Tibial artery (tissue), 4 donors: Measurements from ENCODE around the gene P2RY13.

ENCODE experiments used
- DNase-seq, 2 donors: peaks; one replicate each; pipeline ENCODE4 v3.0.0-alpha.2; 2019
- H3K27ac ChIP-seq, 2 donors: fragments of 200-600 bp; sonication (generic) in 1 of 2; 1 replicate in 1 of 2; 2 replicates in 1 of 2; pipeline ENCODE4 v1.5.1; 2018 to 2019; ENCODE audit warnings: mild to moderate bottlenecking in 1 of 2
- H3K27me3 ChIP-seq, 2 donors: fragments of 200-600 bp; sonication (generic) in 1 of 2; one replicate each; pipeline versions ENCODE4 v1.5.1 to v1.6.0; 2016 to 2019
- H3K36me3 ChIP-seq, 3 donors: fragments of 200-600 bp; sonication (generic) in 2 of 3; one replicate each; pipeline ENCODE4 v1.5.1; 2016 to 2019; ENCODE audit warnings: mild to moderate bottlenecking in 2 of 3
- H3K4me1 ChIP-seq, 4 donors: fragments of 200-600 bp; sonication (generic) in 2 of 4; 1 replicate in 3 of 4; 2 replicates in 1 of 4; pipeline ENCODE4 v1.5.1; 2016 to 2019
- H3K4me3 ChIP-seq, 2 donors: fragments of 200-600 bp; sonication (generic) in 1 of 2; 1 replicate in 1 of 2; 2 replicates in 1 of 2; pipeline ENCODE4 v1.5.1; 2018 to 2019; ENCODE audit warnings: mild to moderate bottlenecking in 2 of 2
- H3K9me3 ChIP-seq, 3 donors: fragments of 200-600 bp; sonication (generic) in 1 of 3; one replicate each; pipeline ENCODE4 v1.5.1; 2016 to 2019
- CTCF ChIP-seq, 2 experiments: fragments of 200-600 bp in 1 of 2; fragments of 450-650 bp in 1 of 2; IDR thresholded peaks; one replicate each; pipeline ENCODE4 v1.5.1; 2017 to 2019; ENCODE audit warnings: antibody characterized with exemption in 2 of 2, mild to moderate bottlenecking in 1 of 2, moderate library complexity in 1 of 2
- intact Hi-C: fragments of 100-400 bp; cut with DNase I; formaldehyde crosslinking; loops from one replicate; pipeline ENCODE4 v1.15.0; 2023; ENCODE audit warnings: low total_unique reads

Gene P2RY13

GRCh38 chr3:151316267-151316991 is 12.9 kb downstream of the P2RY13 start, which contains the start of gene GPR87:
Gene GPR87 (minus strand): TSS chr3:151316820. CDS start chr3:151300100, 16,720 bp downstream.
- Histone ChIP-seq H3K36me3 (no peaks in the 10 kb centered on the region), H3K27me3 (no peaks in the 10 kb centered on the region), H3K27ac (no peak within 1 kb of the TSS), H3K4me3 (no peak within 1 kb of the TSS), H3K9me3 (no peaks in the 10 kb centered on the region), H3K4me1 (no peaks in the 10 kb centered on the region)
- intact Hi-C loops: no loop called here
- DNase-seq: no peak
- no peak for TF ChIP-seq CTCF (IDR thresholded peaks at IDR 0.05)

GRCh38 chr3:151315846-151316245 is 13.5 kb downstream of the P2RY13 start:
- Histone ChIP-seq H3K4me3 (no peak overlapping the region), H3K9me3 (no peaks in the 10 kb centered on the region), H3K27me3 (no peaks in the 10 kb centered on the region), H3K36me3 (no peaks in the 10 kb centered on the region), H3K4me1 (no peaks in the 10 kb centered on the region), H3K27ac (no peak overlapping the region)
- DNase-seq: no peak
- TF ChIP-seq CTCF (IDR thresholded peaks at IDR 0.05): no peak
- intact Hi-C loops: no loop called here

- Histone ChIP-seq H3K36me3 (no peaks in the 10 kb centered on the region), H3K9me3 (no peaks in the 10 kb centered on the region), H3K27ac (no peak overlapping the region), H3K27me3 (no peaks in the 10 kb centered on the region), H3K4me1 (no peaks in the 10 kb centered on the region), H3K4me3 (no peak overlapping the region)
- TF ChIP-seq CTCF (IDR thresholded peaks at IDR 0.05): no peak
- no peak for DNase-seq
- intact Hi-C loops: no loop called here
These were observed 14.2 kb downstream of the P2RY13 start for GRCh38 chr3:151315136-151315535.

GRCh38 chr3:151314593-151314992 is 14.8 kb downstream of the P2RY13 start:
- H3K9me3 ChIP-seq: no peaks in the 10 kb centered on the region
- H3K4me3 ChIP-seq: no peak overlapping the region
- no peak for DNase-seq
- no peak overlapping the region for H3K27ac ChIP-seq
- intact Hi-C loops: no loop called here
- no peaks in the 10 kb centered on the region for H3K4me1 ChIP-seq
- TF ChIP-seq CTCF (IDR thresholded peaks at IDR 0.05): no peak
- no peaks in the 10 kb centered on the region for H3K27me3 ChIP-seq
- no peaks in the 10 kb centered on the region for H3K36me3 ChIP-seq

- intact Hi-C loops: no loop called here
- no peak for TF ChIP-seq CTCF (IDR thresholded peaks at IDR 0.05)
- Histone ChIP-seq H3K27me3 (no peaks in the 10 kb centered on the region), H3K4me1 (no peaks in the 10 kb centered on the region), H3K36me3 (no peaks in the 10 kb centered on the region), H3K4me3 (no peak overlapping the region), H3K9me3 (no peaks in the 10 kb centered on the region), H3K27ac (no peak overlapping the region)
- DNase-seq: no peak
These were observed 15.2 kb downstream of the P2RY13 start for GRCh38 chr3:151314137-151314536.
